OCI-LY1 (cell line): Measurements from ENCODE around the gene PDCD6IP.

ENCODE experiments used
- H2AFZ ChIP-seq: fragments of 200-600 bp; sonication (generic), shearing (Covaris generic); 2 replicates; pipeline ENCODE4 v1.6.0; 2014; ENCODE audit warnings: antibody characterized with exemption, mild to moderate bottlenecking, low read length
- H3F3A ChIP-seq: fragments of 200-600 bp; sonication (generic), shearing (Covaris generic); 2 replicates; pipeline ENCODE4 v1.6.0; 2014; ENCODE audit warnings: mild to moderate bottlenecking, antibody characterized with exemption, low read length, moderate library complexity; ENCODE audit not compliant: insufficient read depth
- H3K27ac ChIP-seq: fragments of 200-600 bp; sonication (generic); 2 replicates; pipeline ENCODE4 v1.5.1; 2014; ENCODE audit warnings: low read length, mixed run types, mild to moderate bottlenecking, low read depth; ENCODE audit not compliant: poor library complexity, severe bottlenecking
- H3K27me3 ChIP-seq: fragments of 200-600 bp; sonication (generic); 2 replicates; pipeline ENCODE4 v1.6.0; 2014; ENCODE audit warnings: antibody characterized with exemption, mild to moderate bottlenecking, low read length, moderate library complexity; ENCODE audit not compliant: insufficient read depth
- H3K36me3 ChIP-seq: fragments of 200-600 bp; sonication (generic); 2 replicates; pipeline ENCODE4 v1.6.1; 2014; ENCODE audit warnings: mild to moderate bottlenecking, antibody characterized with exemption, low read length, moderate library complexity, mixed read lengths; ENCODE audit not compliant: insufficient read depth
- H3K4me1 ChIP-seq: fragments of 200-600 bp; sonication (generic); 2 replicates; pipeline ENCODE4 v1.5.1; 2014; ENCODE audit warnings: mild to moderate bottlenecking, low read length, moderate library complexity; ENCODE audit not compliant: insufficient read depth, severe bottlenecking
- H3K4me2 ChIP-seq: fragments of 200-600 bp; sonication (generic), shearing (Covaris generic); 2 replicates; pipeline ENCODE4 v1.6.1; 2014; ENCODE audit warnings: low read length
- H3K4me3 ChIP-seq: fragments of 200-600 bp; sonication (generic); 2 replicates; pipeline ENCODE4 v1.5.1; 2014; ENCODE audit warnings: low read length, low read depth, mild to moderate bottlenecking, mixed read lengths; ENCODE audit not compliant: poor library complexity, severe bottlenecking
- H3K79me2 ChIP-seq: fragments of 200-600 bp; shearing (Covaris generic); 2 replicates; pipeline ENCODE4 v1.6.1; 2016; ENCODE audit warnings: mixed run types, low read length, mixed read lengths; ENCODE audit not compliant: insufficient read depth
- H3K9ac ChIP-seq: fragments of 200-600 bp; sonication (generic), shearing (Covaris generic); 2 replicates; pipeline ENCODE4 v1.6.1; 2014; ENCODE audit warnings: mild to moderate bottlenecking, low read length, mixed read lengths
- H3K9me2 ChIP-seq: fragments of 200-600 bp; sonication (generic), shearing (Covaris generic); 2 replicates; pipeline ENCODE4 v1.6.1; 2014; ENCODE audit warnings: low read depth, mild to moderate bottlenecking, low read length, mixed read lengths
- H3K9me3 ChIP-seq: fragments of 200-600 bp; shearing (Covaris generic); 2 replicates; pipeline ENCODE4 v1.6.1; 2014; ENCODE audit warnings: low read length, mixed read lengths
- H4K20me1 ChIP-seq: fragments of 200-600 bp; sonication (generic), shearing (Covaris generic); 2 replicates; pipeline ENCODE4 v1.6.0; 2016; ENCODE audit warnings: mild to moderate bottlenecking, low read length; ENCODE audit not compliant: insufficient read depth
- CTCF ChIP-seq: fragments of 200-600 bp; sonication (generic), shearing (Covaris generic); IDR thresholded peaks from 2 replicates; pipeline ENCODE4 v1.5.1; 2017; ENCODE audit warnings: mild to moderate bottlenecking, antibody characterized with exemption, low read length, moderate library complexity, mixed read lengths
- EZH2 ChIP-seq: fragments of 200-600 bp; sonication (generic), shearing (Covaris generic); IDR thresholded peaks from 2 replicates; pipeline ENCODE4 v1.8.0; 2017; ENCODE audit warnings: borderline replicate concordance, mixed run types, mild to moderate bottlenecking, antibody characterized with exemption, low read length, moderate library complexity, mixed read lengths

Gene PDCD6IP

DNA sequence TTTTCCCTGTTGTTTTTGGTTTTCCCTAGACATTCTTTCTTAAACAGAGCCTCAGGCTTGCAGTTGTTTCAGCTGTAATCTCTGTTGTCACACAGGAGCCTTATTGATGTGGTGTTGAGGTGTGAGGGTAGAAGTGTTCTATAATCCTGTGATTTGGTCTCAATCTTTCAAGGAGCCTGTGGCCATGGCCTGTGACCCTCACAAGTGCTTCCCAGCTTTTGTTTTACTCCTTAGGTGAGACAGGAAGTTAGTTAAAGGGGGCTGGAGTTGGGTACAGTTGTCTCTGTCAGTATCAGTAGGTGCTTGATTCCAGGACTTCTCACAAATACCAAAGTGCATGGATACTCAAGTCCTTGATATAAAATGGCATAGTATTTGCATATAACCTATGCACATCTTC lies 77.2 kb downstream of the PDCD6IP start:
- Histone ChIP-seq H3K4me1 (no peaks in the 10 kb centered on the region), H3K9ac (no peak overlapping the region), H4K20me1 (no peaks in the 10 kb centered on the region), H2AFZ (no peak overlapping the region), H3K9me3 (no peaks in the 10 kb centered on the region), H3K4me3 (no peak overlapping the region), H3K27ac (no peak overlapping the region), H3K9me2 (no peaks in the 10 kb centered on the region), H3K79me2 (no peaks in the 10 kb centered on the region), H3K36me3 (no peaks in the 10 kb centered on the region), H3F3A (no peaks in the 10 kb centered on the region), H3K4me2 (no peak overlapping the region), H3K27me3 (no peaks in the 10 kb centered on the region)
- TF ChIP-seq EZH2, result no peak

DNA sequence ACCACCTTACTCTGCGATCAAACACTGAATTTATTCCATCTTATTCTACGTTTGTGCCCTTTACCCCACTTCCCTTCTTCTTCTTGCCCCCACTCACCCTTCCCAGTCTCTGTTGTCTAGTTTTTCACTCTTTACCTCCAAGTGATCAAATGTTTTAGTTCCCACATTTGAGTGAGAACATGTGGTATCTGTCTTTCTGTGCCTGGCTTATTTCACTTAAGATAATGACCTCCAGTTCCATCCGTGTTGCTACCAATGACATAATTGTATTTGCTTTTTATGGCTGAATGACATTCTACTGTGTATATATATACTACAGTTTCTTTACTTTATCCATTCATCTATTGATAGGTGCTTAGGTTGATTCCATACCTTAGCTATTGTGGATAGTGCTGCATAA lies 78.8 kb downstream of the PDCD6IP start:
- Histone ChIP-seq H3K4me1 (no peaks in the 10 kb centered on the region), H3K27ac (no peak overlapping the region), H3K36me3 (no peaks in the 10 kb centered on the region), H3K9me3 (no peaks in the 10 kb centered on the region), H3K4me3 (no peak overlapping the region), H3F3A (no peaks in the 10 kb centered on the region), H3K4me2 (no peak overlapping the region), H3K9me2 (no peaks in the 10 kb centered on the region), H3K9ac (no peak overlapping the region), H2AFZ (no peak overlapping the region), H3K79me2 (no peaks in the 10 kb centered on the region), H3K27me3 (no peaks in the 10 kb centered on the region), H4K20me1 (no peaks in the 10 kb centered on the region)
- TF ChIP-seq CTCF (no peak), EZH2 (no peak)

DNA sequence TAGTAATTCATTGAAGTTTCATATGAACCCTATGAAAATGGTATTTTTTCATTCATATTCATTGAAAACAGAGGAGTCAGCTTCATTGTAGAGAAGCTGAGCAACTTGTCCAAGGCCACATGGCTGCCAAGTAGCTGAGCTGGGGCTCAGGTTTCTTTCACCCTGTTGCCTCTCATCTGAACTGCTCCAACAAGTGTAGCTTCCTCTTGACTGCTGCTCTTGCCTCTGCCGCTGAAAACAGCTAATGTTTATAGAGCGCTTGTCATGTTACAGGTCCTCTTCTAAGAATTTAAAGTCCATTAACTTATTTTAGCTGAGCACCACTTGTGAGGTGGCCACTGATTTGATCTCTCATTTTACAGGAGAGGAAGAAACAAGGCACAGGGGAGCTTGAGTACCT lies 81.1 kb downstream of the PDCD6IP start:
- H3K4me1 ChIP-seq, result peaks cover 7% of the 10 kb centered on the region
- 0 out of 2 replicates have a peak, but pooled peaks cover 3% of the 10 kb centered on the region for H3K27me3 ChIP-seq
- no peaks in the 10 kb centered on the region for H3K36me3 ChIP-seq
- H3K9ac ChIP-seq, result no peak overlapping the region
- no peaks in the 10 kb centered on the region for H3K9me3 ChIP-seq
- H2AFZ ChIP-seq, result no peak overlapping the region
- H3K27ac ChIP-seq, result no peak overlapping the region
- H3K4me3 ChIP-seq, result no peak overlapping the region
- no peak overlapping the region for H3K4me2 ChIP-seq
- H4K20me1 ChIP-seq, result no peaks in the 10 kb centered on the region
- H3K9me2 ChIP-seq, result no peaks in the 10 kb centered on the region
- TF ChIP-seq CTCF, result no peak
- TF ChIP-seq EZH2, result no peak
- H3F3A ChIP-seq, result no peaks in the 10 kb centered on the region
- no peaks in the 10 kb centered on the region for H3K79me2 ChIP-seq

GRCh38 chr3:33881156-33882064 lies 83.0 kb downstream of the PDCD6IP start:
- H3K4me2 ChIP-seq, result no peak overlapping the region
- peaks cover 7% of the 10 kb centered on the region for H3K4me1 ChIP-seq
- no peak overlapping the region for H2AFZ ChIP-seq
- no peaks in the 10 kb centered on the region for H3K79me2 ChIP-seq
- no peaks in the 10 kb centered on the region for H3K9me3 ChIP-seq
- no peaks in the 10 kb centered on the region for H4K20me1 ChIP-seq
- no peaks in the 10 kb centered on the region for H3K9me2 ChIP-seq
- H3K9ac ChIP-seq, result no peak overlapping the region
- no peak overlapping the region for H3K4me3 ChIP-seq
- H3K36me3 ChIP-seq, result no peaks in the 10 kb centered on the region
- TF ChIP-seq EZH2 (no peak), CTCF (no peak)
- 0 out of 2 replicates have a peak, but pooled peaks cover 3% of the 10 kb centered on the region for H3K27me3 ChIP-seq
- H3F3A ChIP-seq, result no peaks in the 10 kb centered on the region
- H3K27ac ChIP-seq, result no peak overlapping the region
